ENCODE data around the gene CCDC30.
A peak's percentile ranks its signal among the peaks of the same experiment; 100 is the strongest.
"Not testable (repeated sequence)": the region's sequence is repeated elsewhere in the genome, so short reads cannot be mapped to it uniquely, and the experiment has no call there.

CCDC30 gene

DNA sequence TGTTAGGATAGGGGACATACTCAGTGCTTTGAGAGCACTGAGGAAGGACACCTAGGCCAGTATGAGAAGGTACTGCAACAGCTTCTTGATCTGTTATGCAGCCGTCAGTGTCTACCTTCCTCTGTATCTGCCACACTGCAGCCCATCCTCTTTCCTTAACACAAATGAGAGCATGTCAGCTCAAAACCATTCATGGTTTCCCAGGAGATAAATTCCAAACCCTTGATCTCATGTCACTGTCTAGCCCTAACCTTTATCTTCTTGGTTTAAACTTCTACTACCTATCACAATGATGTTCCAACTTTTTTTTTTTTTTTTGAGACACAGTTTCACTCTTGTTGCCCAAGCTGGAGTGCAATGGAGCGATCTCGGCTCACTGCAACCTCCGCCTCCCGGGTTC lies 8.7 kb upstream of the CCDC30 start:
- no peak for DNase-seq

- peak; percentile 94 for DNase-seq
Observed at GRCh38 chr1:42456010-42456753, 6.9 kb upstream of the CCDC30 start, which contains the start of the genes PPCS and ZMYND12. Gene PPCS (plus strand): TSS chr1:42456543. CDS start chr1:42456566, 23 bp downstream. Gene ZMYND12 (minus strand): TSS chr1:42456022. CDS start chr1:42455997, 25 bp downstream.

GRCh38 chr1:42456754-42457089 lies 6.4 kb upstream of the CCDC30 start:
- DNase-seq, result peak; percentile 72

DNA sequence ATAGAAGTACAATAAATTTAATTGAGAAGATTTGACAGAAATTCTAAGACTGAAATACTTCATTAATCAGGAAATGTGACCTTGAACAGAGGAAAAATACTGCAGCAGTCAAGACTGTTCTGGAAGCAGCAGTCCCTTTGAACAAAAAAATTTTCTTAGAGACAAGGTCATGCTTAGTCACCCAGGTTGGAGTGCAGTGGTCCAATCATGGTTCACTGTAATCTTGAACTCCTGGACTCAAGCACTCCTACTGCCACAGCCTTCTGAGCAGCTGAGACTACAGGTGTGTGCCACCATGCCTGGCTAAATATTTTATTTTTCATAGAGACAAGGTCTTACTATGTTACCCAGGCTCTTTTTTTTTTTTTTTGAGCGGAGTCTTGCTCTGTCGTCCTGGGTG lies 1.9 kb upstream of the CCDC30 start:
- no peak for DNase-seq

- no peak for DNase-seq
Observed at GRCh38 chr1:42463921-42464320, 835 bp downstream of the CCDC30 start.

- DNase-seq, result no peak
Observed at GRCh38 chr1:42466030-42466429, 2.9 kb downstream of the CCDC30 start.

- DNase-seq, result no peak
Observed at GRCh38 chr1:42469727-42470126, 6.6 kb downstream of the CCDC30 start.

GRCh38 chr1:42476605-42477004 lies 13.5 kb downstream of the CCDC30 start:
- no peak for DNase-seq

- DNase-seq, result not testable (repeated sequence)
Observed at GRCh38 chr1:42477354-42477753, 14.3 kb downstream of the CCDC30 start.

DNA sequence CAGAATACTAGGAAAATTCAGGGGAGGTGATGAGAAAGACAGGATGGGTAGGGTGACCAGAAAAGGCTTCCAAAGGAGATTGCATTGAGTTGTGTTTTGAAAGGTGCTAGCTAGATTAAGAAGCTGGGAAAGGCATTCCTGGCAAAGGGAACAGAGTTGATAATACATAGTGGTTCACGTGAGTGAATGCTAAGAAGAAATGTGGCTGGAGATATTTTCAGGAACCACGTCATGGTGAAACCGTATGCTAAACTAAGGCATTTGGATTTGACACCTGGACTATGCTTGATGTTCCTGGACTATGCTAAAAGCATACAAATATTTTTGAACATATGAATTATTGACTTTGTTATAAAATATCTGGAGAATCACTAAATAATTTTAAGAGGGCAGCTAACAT lies 14.7 kb downstream of the CCDC30 start:
- no peak for DNase-seq

DNA sequence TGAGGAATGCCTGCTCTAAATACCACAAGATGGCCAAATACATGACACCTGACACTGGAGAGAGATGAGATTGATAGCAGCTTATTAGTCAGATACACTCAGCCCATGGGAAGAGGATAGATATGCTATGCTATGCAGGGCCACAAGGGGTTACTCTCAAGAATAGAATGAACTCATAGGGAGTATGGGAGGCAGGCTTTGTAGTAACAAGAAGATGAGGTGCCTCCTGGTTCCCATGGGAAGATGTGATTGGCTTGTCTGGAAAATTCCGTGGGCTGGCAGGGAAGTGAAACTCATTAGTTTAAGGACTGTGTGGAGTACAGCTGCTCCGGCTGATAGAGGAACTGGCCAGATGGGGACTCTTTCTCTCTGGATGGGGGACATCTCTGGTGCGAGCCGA lies 16.5 kb downstream of the CCDC30 start:
- no peak for DNase-seq

DNA sequence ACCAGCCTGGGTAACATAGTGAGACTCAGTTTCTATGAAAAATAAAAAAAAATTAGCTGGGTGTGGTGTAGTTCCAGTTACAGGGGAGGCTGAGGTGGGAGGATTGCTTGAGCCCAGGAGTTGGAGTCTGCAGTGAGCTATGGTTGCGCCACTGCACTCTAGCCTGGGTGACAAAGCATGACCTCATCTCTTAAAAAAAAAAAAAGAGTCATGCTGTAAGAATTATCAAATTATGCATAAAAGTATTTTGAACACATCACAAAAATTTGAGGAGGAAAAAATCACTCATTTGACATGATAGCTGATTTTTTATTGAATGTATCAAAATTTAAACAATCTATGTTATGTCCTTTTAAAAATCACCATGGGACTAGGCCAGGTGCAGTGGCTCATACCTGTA lies 17.8 kb downstream of the CCDC30 start:
- DNase-seq, result no peak

DNA sequence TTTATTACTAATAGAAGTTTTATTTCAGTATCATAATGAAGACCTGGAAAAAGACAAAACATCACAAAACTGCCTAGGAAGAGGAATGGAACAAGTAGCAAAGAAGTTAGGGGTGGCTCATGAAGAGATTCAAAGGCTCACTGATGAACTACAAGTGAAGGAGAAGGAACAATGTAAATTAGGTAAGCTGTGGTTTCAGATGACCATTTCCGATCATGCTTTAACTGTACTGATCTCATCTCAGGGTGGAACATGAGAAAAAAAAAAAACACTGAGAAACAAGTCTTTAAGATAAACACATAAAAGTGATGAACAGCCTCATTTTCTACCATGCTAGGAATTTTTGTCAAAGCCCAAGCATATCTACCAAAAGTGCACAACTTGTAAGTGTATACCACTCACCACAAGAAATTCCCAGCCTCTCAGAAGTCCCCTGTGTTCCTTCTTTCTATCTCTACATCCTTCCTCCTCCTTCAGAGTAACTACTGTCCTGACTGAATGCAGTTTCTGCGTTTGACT lies 19.6 kb downstream of the CCDC30 start:
- no peak for DNase-seq

DNA sequence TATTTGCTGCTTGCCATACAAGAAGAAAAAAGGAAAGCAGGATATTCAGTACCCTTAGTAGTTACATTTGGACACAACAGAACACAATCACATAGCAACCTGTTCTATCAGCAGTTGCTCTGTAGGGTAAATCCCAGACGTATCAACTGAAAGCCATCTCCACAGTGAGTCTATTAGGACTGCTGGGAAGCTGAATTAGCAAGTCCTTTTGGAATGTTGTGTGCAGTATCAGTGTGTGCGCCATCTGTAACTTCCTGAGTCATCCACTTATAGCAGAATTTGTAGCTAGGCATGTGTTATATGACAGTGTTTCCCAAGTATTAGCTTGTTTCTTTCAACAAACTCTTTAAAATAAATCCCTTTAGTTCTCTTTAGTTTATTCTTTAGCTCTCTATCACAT lies 21.3 kb downstream of the CCDC30 start:
- DNase-seq, result no peak

GRCh38 chr1:42490237-42490636 lies 27.2 kb downstream of the CCDC30 start:
- no peak for DNase-seq

DNA sequence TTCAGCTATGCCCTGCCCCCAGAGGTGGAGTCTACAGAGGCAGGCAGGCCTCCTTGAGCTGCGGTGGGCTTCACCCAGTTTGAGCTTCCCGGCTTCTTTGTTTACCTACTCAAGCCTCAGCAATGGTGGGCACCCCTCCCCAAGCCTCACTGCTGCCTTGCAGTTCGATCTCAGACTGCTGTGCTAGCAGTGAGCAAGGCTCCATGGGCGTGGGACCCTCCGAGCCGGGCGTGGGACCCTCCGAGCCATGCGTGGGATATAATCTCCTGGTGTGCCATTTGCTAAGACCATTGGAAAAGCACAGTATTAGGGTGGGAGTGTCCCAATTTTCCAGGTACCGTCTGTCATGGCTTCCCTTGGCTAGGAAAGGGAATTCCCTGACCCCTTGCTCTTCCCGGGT lies 38.9 kb downstream of the CCDC30 start:
- not testable (repeated sequence) for DNase-seq

GRCh38 chr1:42504535-42505128 lies 41.5 kb downstream of the CCDC30 start:
- no peak for DNase-seq

GRCh38 chr1:42506576-42506975 lies 43.5 kb downstream of the CCDC30 start:
- DNase-seq, result no peak

DNA sequence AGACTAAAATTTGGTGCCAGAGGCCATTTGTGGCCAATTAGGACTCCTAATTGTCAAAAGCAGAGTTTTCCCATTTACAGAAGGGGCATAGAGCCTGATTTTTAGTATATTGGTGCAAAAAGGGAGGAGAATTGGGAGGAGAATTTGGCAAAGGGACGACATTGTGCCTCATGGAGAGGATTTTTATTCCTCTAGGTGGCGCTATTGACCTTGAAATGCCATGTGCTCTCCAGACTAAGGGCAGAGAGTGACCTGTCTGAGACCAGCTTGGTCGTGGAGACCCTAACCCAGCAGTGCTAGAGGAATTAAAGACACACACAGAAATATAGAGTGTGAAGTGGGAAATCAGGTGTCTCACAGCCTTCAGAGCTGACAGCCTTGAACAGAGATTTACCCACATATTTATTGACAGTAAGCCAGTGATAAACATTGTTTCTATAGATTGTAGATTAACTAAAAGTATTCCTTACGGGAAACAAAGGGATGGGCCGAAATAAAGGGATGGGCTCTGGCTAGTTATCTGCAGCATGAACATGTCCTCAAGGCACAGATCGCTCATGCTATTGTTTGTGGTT lies 48.6 kb downstream of the CCDC30 start:
- not testable (repeated sequence) for DNase-seq

DNA sequence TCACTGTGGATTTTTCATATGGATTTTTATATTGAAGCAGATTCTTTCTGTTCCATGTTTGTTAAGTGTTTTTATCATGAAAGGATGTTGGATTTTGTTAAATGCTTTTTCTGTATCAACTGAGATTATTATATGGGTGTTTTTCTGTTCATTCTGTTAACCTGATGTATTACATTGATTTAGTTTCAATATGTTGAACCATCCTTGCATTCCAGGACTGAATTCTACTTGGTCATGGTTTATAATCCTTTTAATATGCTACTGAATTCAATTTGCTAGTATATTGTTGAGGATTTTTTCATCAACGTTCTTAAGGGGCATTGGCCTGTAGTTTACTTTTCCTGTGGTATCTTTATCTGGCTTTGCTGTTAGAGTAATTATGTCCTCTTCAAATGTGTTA lies 55.8 kb downstream of the CCDC30 start:
- no peak for DNase-seq

- no peak for DNase-seq
Observed at GRCh38 chr1:42523171-42523570, 60.1 kb downstream of the CCDC30 start.

DNA sequence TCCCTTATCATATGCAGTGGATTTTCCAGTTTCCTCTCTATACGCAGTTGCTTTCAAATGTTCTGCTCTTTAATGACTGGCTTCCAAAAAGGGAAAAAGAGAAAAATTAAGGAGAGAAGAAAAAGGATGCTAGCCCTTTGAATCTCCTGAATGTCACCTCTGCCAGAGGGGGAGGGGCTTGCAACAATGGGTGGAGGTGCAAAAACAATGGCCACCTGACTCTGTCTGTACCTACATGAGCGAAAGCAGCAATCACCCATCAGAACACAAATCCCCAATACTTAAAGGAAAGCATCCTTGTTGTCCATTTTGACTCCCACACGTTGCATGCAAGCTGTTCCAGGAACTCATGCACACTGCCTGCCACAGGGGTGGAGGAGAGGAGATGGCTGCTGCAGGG lies 61.2 kb downstream of the CCDC30 start:
- DNase-seq, result no peak

GRCh38 chr1:42529724-42530181 lies 66.7 kb downstream of the CCDC30 start:
- peak; percentile 27 for DNase-seq

GRCh38 chr1:42531043-42531442 lies 68.0 kb downstream of the CCDC30 start:
- no peak for DNase-seq

Measured in NCI-H2029 treated with DMSO at 0.1 percent for 48 hours (cell line).